CD4-positive, alpha-beta T cell (primary cell): ENCODE data around the gene LHFPL6. TPM values are rescaled to one million over a fixed set of nuclear protein-coding genes. Genes with fewer than 3 reads are reported as not detected.

Experiments
- ATAC-seq: fragments of 200-7000 bp; cut with Tn5 transposase; one replicate; pipeline ENCODE4 v1.10.0; 2022; ENCODE audit warnings: mild to moderate bottlenecking; ENCODE audit not compliant: poor library complexity
- CTCF ChIA-PET: fragments of 350-600 bp; sonication (Branson Sonifier 250); formaldehyde crosslinking; loops from one replicate; lab custom pipeline; 2021; ENCODE audit warnings: antibody characterized with exemption, inconsistent platforms; lab: Charles Lee
- POLR2A ChIA-PET: fragments of 350-600 bp; sonication (Branson Sonifier 250); formaldehyde crosslinking; loops from one replicate; lab custom pipeline; 2021; ENCODE audit warnings: antibody characterized with exemption, inconsistent platforms; lab: Charles Lee
- DNase-seq, 14 experiments: peaks; one replicate each; pipeline ENCODE4 v3.0.0-alpha.2; 2013 to 2020; ENCODE audit warnings: mixed read lengths in 2 of 14
- H3K27ac ChIP-seq, 2 donors: one replicate each; pipeline versions ENCODE4 v1.5.1 to v1.7.0; 2013; ENCODE audit warnings: low read length in 2 of 2, low read depth in 1 of 2, mild to moderate bottlenecking in 1 of 2
- H3K27me3 ChIP-seq, 2 experiments: 1 replicate in 1 of 2; 2 replicates in 1 of 2; pipeline versions ENCODE4 v1.6.1 to v1.7.0; 2013; ENCODE audit warnings: low read length in 2 of 2, control low read depth in 1 of 2, mild to moderate bottlenecking in 1 of 2, moderate library complexity in 1 of 2; ENCODE audit not compliant: insufficient read depth in 2 of 2, control insufficient read depth in 1 of 2
- H3K36me3 ChIP-seq: one replicate; pipeline ENCODE4 v1.6.1; 2013; ENCODE audit warnings: low read length, control low read depth; ENCODE audit not compliant: insufficient read depth
- H3K4me1 ChIP-seq: one replicate; pipeline ENCODE4 v1.6.1; 2013; ENCODE audit warnings: low read length, control low read depth; ENCODE audit not compliant: insufficient read depth
- H3K4me3 ChIP-seq: one replicate; pipeline ENCODE4 v1.5.1; 2013; ENCODE audit warnings: mild to moderate bottlenecking, low read length, moderate library complexity
- H3K9me3 ChIP-seq, 2 experiments: 1 replicate in 1 of 2; 2 replicates in 1 of 2; pipeline versions ENCODE4 v1.6.1 to v1.7.0; 2013; ENCODE audit warnings: low read length in 2 of 2, mild to moderate bottlenecking in 2 of 2, control low read depth in 1 of 2, moderate library complexity in 1 of 2; ENCODE audit not compliant: control insufficient read depth in 1 of 2, insufficient read depth in 1 of 2
- H3K27ac Mint-ChIP-seq: one replicate; pipeline ENCODE4 v1.8.0; 2020; ENCODE audit warnings: mixed read lengths
- H3K27me3 Mint-ChIP-seq: one replicate; pipeline ENCODE4 v1.8.0; 2021; ENCODE audit warnings: mixed read lengths
- H3K36me3 Mint-ChIP-seq: one replicate; pipeline ENCODE4 v1.8.0; 2021; ENCODE audit warnings: low read depth, mixed read lengths
- H3K4me1 Mint-ChIP-seq: one replicate; pipeline ENCODE4 v1.8.0; 2021; ENCODE audit warnings: low read depth, mixed read lengths
- H3K4me3 Mint-ChIP-seq: one replicate; pipeline ENCODE4 v1.8.0; 2020; ENCODE audit warnings: mild to moderate bottlenecking, mixed read lengths
- H3K9me3 Mint-ChIP-seq: one replicate; pipeline ENCODE4 v1.8.0; 2020; ENCODE audit warnings: mixed read lengths
- intact Hi-C, 2 experiments: fragments of 100-400 bp; cut with DNase I in 1 of 2; cut with micrococcal nuclease in 1 of 2; formaldehyde crosslinking; loops; one replicate each; pipeline versions ENCODE4 v1.15.1 to v1.9.0; 2023 to 2025; cut with DNase I, micrococcal nuclease
- total RNA-seq, 174 experiments: library from RNA in 2 of 174; stranded (reverse) in 2 of 174; gene quantifications; one replicate each; pipeline ENCODE4 v1.2.3 and lab custom pipeline; 2021 to 2026
- TF ChIP-seq, protein P1 (sequence below): fragments of 200-600 bp; IDR thresholded peaks from one replicate; pipeline ENCODE4 v1.8.0; 2022; ENCODE audit warnings: antibody characterized with exemption, mild to moderate bottlenecking

Gene LHFPL6
- total RNA-seq, 2 experiments from 2014 or later, result not detected

DNA sequence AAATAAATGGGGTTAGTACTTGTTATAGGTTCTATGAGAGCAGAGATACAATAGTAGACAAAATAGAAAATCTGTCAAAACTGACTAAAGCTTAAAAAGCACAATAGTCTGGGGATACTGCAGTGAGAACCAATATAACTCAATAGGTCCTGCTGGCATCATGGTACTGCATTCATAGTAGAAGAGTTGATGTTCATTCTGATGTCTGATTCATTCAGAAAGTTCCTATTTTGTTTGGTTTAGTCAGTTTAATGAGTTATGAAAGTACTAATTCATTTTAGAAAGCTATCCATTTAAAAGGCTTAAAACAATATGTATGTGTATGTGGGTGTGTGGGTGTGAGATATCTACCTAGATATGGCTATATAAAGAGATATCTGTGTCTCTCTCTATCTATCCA is 152.8 kb downstream of the LHFPL6 start:
- Histone ChIP-seq H3K27me3 (peaks cover 3 to 7% of the 10 kb centered on the region in 2 experiments), H3K9me3 (no peaks in the 10 kb centered on the region), H3K27ac (no peak overlapping the region), H3K4me1 (no peaks in the 10 kb centered on the region), H3K4me3 (no peak overlapping the region), H3K36me3 (no peaks in the 10 kb centered on the region)
- Mint-ChIP-seq H3K4me3 (no peak overlapping the region), H3K27me3 (peaks cover 45% of the 10 kb centered on the region), H3K36me3 (no peaks in the 10 kb centered on the region), H3K9me3 (no peaks in the 10 kb centered on the region), H3K4me1 (no peaks in the 10 kb centered on the region), H3K27ac (no peak overlapping the region)
- no peak for DNase-seq
- ChIA-PET CTCF (no interaction called here), POLR2A (no interaction called here)
- TF ChIP-seq, protein P1, sequence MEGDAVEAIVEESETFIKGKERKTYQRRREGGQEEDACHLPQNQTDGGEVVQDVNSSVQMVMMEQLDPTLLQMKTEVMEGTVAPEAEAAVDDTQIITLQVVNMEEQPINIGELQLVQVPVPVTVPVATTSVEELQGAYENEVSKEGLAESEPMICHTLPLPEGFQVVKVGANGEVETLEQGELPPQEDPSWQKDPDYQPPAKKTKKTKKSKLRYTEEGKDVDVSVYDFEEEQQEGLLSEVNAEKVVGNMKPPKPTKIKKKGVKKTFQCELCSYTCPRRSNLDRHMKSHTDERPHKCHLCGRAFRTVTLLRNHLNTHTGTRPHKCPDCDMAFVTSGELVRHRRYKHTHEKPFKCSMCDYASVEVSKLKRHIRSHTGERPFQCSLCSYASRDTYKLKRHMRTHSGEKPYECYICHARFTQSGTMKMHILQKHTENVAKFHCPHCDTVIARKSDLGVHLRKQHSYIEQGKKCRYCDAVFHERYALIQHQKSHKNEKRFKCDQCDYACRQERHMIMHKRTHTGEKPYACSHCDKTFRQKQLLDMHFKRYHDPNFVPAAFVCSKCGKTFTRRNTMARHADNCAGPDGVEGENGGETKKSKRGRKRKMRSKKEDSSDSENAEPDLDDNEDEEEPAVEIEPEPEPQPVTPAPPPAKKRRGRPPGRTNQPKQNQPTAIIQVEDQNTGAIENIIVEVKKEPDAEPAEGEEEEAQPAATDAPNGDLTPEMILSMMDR, result no peak
- no peak for ATAC-seq
- intact Hi-C loops, result no loop called here

DNA sequence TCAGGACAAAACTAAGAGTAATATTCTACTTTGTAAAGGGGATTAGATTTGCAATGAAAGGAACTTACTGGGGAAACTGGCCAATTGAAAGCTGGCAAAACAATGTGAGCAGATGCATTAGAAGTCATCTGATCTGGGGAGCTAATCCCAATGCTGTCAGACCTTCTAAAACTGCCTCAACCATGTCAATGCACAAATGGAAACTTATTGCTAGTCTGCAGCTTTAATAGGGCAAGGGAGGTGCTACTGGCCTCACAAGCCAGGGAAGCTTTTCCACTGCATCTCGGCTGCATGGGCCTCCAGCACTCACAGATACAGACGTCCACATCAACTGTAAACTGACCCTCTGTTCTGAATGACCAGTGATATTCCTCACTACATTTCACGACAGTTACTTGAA is 154.2 kb downstream of the LHFPL6 start:
- Mint-ChIP-seq H3K27me3 (peaks cover 43% of the 10 kb centered on the region), H3K27ac (no peak overlapping the region), H3K4me3 (no peak overlapping the region), H3K4me1 (no peaks in the 10 kb centered on the region), H3K36me3 (no peaks in the 10 kb centered on the region), H3K9me3 (no peaks in the 10 kb centered on the region)
- intact Hi-C loops, result no loop called here
- CTCF ChIA-PET, result no interaction called here
- POLR2A ChIA-PET, result no interaction called here
- no peak overlapping the region for H3K4me3 ChIP-seq
- TF ChIP-seq, protein P1, result no peak
- no peak for DNase-seq
- no peak for ATAC-seq
- no peaks in the 10 kb centered on the region for H3K4me1 ChIP-seq
- H3K9me3 ChIP-seq, result no peaks in the 10 kb centered on the region
- H3K27ac ChIP-seq, result no peak overlapping the region
- H3K27me3 ChIP-seq, result no peaks in the 10 kb centered on the region
- no peaks in the 10 kb centered on the region for H3K36me3 ChIP-seq

DNA sequence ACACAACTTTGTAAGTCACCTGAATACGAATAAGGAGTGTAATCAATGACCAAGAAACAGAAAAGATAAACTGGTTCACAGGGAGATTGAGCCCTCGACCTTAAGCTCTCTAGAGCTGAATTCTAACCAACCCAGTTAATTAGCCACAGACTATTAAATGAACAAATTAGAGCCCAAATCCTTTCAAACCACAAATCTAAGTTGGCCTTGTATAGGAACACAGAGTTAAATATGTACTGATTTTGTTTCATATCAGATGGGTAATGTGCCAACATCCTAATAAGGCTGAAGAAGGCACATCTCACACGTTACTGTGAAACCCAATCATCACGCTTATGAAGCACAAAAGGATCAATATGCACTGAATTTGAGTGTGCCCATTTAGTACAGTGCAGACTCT is 156.1 kb downstream of the LHFPL6 start:
- Histone ChIP-seq H3K9me3 (no peaks in the 10 kb centered on the region), H3K4me1 (no peaks in the 10 kb centered on the region), H3K36me3 (no peaks in the 10 kb centered on the region), H3K27me3 (peaks cover 0 to 7% of the 10 kb centered on the region in 2 experiments), H3K27ac (no peak overlapping the region), H3K4me3 (no peak overlapping the region)
- Mint-ChIP-seq H3K27ac (no peak overlapping the region), H3K27me3 (peaks cover 48% of the 10 kb centered on the region), H3K4me3 (no peak overlapping the region), H3K9me3 (no peaks in the 10 kb centered on the region), H3K36me3 (no peaks in the 10 kb centered on the region), H3K4me1 (no peaks in the 10 kb centered on the region)
- CTCF ChIA-PET, result interaction anchor here (1.9 kb wide), 1 partner anchor 20 kb away, joined by 4 read pairs; no protein-coding TSS in a partner anchor
- POLR2A ChIA-PET, result no interaction called here
- TF ChIP-seq, protein P1, result no peak
- DNase-seq (no peak), ATAC-seq (no peak)
- intact Hi-C loops, result no loop called here
